ENCODE data around the gene PLCB2. TPM values are rescaled to one million over a fixed set of nuclear protein-coding genes. Genes with fewer than 3 reads are reported as not detected.

The PLCB2 gene
- total and polyA plus RNA-seq, 9 of the 15 experiments (the other 6 are each of a cell fraction or from before 2014, with no cell fraction given) = 0.37 to 12.3 (median 8.0) TPM

DNA sequence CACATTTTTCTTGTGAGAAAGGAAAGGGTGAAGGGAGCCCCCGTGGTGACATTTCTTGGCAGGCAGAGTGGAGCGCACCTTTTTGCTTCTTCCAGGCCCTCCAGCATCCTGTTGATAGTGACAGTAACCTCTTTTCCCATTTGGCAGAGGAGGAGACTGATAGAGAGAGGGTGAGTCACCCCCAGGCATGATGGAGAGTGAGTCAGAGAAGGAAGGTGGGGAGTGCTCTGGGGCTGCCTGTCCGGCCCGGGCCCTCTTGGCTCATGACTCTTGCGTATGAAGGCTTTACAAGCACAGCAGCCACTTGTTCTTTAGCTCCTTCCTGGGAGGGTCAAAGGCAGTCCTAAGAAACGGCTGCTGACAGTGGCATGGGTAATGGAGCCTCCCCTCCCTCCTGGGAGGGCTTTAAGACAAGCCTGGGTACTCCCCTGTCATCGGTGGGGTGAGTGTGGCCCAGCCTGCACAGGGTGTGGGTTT is 40.9 kb downstream of the PLCB2 start (continued):
- TF ChIP-seq, protein P1, sequence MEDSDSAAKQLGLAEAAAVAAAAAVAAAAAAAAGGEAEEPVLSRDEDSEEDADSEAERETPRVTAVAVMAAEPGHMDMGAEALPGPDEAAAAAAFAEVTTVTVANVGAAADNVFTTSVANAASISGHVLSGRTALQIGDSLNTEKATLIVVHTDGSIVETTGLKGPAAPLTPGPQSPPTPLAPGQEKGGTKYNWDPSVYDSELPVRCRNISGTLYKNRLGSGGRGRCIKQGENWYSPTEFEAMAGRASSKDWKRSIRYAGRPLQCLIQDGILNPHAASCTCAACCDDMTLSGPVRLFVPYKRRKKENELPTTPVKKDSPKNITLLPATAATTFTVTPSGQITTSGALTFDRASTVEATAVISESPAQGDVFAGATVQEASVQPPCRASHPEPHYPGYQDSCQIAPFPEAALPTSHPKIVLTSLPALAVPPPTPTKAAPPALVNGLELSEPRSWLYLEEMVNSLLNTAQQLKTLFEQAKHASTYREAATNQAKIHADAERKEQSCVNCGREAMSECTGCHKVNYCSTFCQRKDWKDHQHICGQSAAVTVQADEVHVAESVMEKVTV (CRISPR knock-in tag; IDR thresholded peaks at IDR 0.05) = no peak
- TF ChIP-seq JUN (IDR thresholded peaks at IDR 0.05; ENCODE audit: borderline replicate concordance, low read depth, low read length) (peak; percentile 99), JUN (CRISPR knock-in tag; IDR thresholded peaks at IDR 0.05; ENCODE audit: borderline replicate concordance) (no peak), NCOA1 (IDR thresholded peaks at IDR 0.05; ENCODE audit: low read depth) (no peak), MBD2 (IDR thresholded peaks at IDR 0.05; ENCODE audit: borderline replicate concordance, low read depth) (peak; percentile 43; the same call in 1 of the 2 replicates), ATF1 (CRISPR knock-in tag; IDR thresholded peaks at IDR 0.05) (no peak), ATF1 (tag; IDR thresholded peaks at IDR 0.05) (peak; percentile 24; the same call in 1 of the 2 replicates), CBFA2T2 (conservative IDR thresholded peaks at IDR 0.05) (peak; percentile 41), MEF2A (IDR thresholded peaks at IDR 0.05; ENCODE audit: control insufficient read depth, low read depth, low read length) (0 out of 2 replicates have a peak, but pooled peaks have one; percentile 51), DPF2 (IDR thresholded peaks at IDR 0.05) (peak; percentile 92), ZNF436 (CRISPR knock-in tag; IDR thresholded peaks at IDR 0.05) (no peak), TCF3 (CRISPR knock-in tag; IDR thresholded peaks at IDR 0.05) (peak; percentile 44; the same call in 1 of the 2 replicates), SMARCE1 (IDR thresholded peaks at IDR 0.05) (peak; percentile 95), TRIM24 (IDR thresholded peaks at IDR 0.05) (peak in 1 of 2 experiments; percentile 47; a peak in 1 of 4 replicates), BRD4 (IDR thresholded peaks at IDR 0.05) (no peak), ZFX (CRISPR knock-in tag; IDR thresholded peaks at IDR 0.05) (no peak; the same call in 1 of the 2 replicates), ZNF140 (CRISPR knock-in tag; IDR thresholded peaks at IDR 0.05) (no peak)
- TF ChIP-seq, protein P2, sequence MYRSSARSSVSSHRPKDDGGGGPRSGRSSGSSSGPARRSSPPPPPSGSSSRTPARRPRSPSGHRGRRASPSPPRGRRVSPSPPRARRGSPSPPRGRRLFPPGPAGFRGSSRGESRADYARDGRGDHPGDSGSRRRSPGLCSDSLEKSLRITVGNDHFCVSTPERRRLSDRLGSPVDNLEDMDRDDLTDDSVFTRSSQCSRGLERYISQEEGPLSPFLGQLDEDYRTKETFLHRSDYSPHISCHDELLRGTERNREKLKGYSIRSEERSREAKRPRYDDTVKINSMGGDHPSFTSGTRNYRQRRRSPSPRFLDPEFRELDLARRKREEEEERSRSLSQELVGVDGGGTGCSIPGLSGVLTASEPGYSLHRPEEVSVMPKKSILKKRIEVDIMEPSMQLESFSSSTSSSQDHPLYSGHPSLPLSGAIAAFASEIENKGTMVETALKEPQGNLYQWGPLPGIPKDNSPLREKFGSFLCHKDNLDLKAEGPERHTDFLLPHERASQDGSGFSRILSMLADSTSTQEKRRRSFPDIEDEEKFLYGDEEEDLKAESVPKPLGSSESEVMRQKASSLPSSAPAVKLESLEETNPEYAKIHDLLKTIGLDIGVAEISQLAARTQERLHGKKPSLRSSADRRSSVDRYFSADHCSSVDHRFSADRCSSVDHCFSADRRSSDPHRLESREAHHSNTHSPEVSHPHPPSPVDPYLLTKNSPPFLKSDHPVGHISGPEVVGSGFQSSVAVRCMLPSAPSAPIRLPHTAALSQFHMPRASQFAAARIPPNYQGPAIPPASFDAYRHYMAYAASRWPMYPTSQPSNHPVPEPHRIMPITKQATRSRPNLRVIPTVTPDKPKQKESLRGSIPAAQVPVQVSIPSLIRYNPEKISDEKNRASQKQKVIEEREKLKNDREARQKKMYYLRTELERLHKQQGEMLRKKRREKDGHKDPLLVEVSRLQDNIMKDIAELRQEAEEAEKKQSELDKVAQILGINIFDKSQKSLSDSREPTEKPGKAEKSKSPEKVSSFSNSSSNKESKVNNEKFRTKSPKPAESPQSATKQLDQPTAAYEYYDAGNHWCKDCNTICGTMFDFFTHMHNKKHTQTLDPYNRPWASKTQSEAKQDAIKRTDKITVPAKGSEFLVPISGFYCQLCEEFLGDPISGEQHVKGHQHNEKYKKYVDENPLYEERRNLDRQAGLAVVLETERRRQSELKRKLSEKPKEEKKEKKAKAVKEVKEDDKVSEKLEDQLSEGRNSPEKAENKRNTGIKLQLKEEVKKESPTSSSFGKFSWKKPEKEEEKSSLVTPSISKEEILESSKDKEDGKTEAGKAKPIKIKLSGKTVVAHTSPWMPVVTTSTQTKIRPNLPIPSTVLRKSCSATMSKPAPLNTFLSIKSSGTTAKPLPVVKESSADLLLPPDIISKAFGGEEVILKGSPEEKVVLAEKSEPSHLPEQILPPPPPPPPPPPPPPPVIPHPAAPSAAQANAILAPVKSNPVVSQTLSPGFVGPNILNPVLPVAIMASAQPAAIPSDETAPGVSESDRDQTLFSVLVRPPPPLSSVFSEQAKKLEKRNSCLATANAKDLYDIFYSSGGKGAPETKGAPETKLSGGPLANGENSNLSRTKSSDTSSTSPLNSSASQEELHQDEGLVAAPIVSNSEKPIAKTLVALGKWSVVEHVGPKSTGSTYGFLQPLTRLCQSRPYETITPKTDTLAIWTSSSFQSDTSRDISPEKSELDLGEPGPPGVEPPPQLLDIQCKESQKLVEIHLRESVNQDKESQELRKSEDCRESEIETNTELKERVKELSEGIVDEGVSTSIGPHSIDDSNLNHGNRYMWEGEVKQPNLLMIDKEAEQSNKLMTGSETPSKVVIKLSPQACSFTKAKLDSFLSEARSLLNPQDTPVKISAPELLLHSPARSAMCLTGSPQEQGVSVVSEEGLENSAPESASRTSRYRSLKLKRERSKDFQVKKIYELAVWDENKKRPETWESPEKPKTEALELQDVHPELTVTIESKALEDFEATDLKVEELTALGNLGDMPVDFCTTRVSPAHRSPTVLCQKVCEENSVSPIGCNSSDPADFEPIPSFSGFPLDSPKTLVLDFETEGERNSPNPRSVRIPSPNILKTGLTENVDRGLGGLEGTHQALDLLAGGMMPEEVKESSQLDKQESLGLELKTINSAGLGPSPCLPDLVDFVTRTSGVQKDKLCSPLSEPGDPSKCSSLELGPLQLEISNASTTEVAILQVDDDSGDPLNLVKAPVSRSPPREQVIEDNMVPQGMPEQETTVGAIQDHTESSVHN (IDR thresholded peaks at IDR 0.05; ENCODE audit: borderline replicate concordance in 1 of 2, low read depth in 1 of 2) = no peak
- TF ChIP-seq, protein P3, sequence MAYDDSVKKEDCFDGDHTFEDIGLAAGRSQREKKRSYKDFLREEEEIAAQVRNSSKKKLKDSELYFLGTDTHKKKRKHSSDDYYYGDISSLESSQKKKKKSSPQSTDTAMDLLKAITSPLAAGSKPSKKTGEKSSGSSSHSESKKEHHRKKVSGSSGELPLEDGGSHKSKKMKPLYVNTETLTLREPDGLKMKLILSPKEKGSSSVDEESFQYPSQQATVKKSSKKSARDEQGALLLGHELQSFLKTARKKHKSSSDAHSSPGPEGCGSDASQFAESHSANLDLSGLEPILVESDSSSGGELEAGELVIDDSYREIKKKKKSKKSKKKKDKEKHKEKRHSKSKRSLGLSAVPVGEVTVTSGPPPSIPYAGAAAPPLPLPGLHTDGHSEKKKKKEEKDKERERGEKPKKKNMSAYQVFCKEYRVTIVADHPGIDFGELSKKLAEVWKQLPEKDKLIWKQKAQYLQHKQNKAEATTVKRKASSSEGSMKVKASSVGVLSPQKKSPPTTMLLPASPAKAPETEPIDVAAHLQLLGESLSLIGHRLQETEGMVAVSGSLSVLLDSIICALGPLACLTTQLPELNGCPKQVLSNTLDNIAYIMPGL (CRISPR knock-in tag; IDR thresholded peaks at IDR 0.05) = no peak
